Adrenal gland (tissue), 5 donors: ENCODE results near the gene CDYL2.

Experiments
- POLR2A ChIP-seq, 2 donors: fragments of 450-650 bp; IDR thresholded peaks; one replicate each; pipeline ENCODE4 v1.6.1; 2017; ENCODE audit warnings: antibody characterized with exemption in 2 of 2, mild to moderate bottlenecking in 2 of 2, moderate library complexity in 1 of 2
- TF ChIP-seq, protein P1 (sequence below), 6 experiments: fragments of 450-650 bp in 4 of 6; fragments of 200-600 bp in 2 of 6; sonication (generic) in 1 of 6; IDR thresholded peaks; 1 replicate in 5 of 6; 2 replicates in 1 of 6; pipeline versions ENCODE4 v1.5.1 to v1.8.0; 2016 to 2021; ENCODE audit warnings: antibody characterized with exemption in 6 of 6, mild to moderate bottlenecking in 2 of 6, moderate library complexity in 1 of 6
- donor health status: DM: no; HTN: no; CAD: no.

DNA sequence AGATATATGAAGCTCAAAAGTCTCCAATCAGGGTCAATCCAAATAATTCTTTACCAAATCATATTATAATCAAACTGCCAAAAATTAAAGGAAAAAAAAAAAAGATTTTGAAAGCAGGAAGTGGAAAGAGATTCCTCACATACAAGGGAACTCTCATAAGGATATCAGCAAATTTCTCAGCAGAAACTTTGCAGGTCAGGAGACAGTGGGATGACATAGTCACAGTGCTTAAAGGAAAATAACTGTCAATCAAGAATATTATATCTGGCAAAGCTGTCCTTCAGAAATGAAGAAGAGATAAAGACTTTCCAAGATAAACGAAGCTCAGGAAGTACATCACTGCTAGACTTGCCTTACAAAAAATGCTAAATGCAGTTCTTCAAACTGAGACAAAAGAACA, 40.0 kb upstream of the CDYL2 start:
- TF ChIP-seq, protein P1, sequence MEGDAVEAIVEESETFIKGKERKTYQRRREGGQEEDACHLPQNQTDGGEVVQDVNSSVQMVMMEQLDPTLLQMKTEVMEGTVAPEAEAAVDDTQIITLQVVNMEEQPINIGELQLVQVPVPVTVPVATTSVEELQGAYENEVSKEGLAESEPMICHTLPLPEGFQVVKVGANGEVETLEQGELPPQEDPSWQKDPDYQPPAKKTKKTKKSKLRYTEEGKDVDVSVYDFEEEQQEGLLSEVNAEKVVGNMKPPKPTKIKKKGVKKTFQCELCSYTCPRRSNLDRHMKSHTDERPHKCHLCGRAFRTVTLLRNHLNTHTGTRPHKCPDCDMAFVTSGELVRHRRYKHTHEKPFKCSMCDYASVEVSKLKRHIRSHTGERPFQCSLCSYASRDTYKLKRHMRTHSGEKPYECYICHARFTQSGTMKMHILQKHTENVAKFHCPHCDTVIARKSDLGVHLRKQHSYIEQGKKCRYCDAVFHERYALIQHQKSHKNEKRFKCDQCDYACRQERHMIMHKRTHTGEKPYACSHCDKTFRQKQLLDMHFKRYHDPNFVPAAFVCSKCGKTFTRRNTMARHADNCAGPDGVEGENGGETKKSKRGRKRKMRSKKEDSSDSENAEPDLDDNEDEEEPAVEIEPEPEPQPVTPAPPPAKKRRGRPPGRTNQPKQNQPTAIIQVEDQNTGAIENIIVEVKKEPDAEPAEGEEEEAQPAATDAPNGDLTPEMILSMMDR (IDR thresholded peaks at IDR 0.05): no peak
- TF ChIP-seq POLR2A (IDR thresholded peaks at IDR 0.05): no peak
